Measurements from ENCODE around the gene TFDP2.

Gene TFDP2

DNA sequence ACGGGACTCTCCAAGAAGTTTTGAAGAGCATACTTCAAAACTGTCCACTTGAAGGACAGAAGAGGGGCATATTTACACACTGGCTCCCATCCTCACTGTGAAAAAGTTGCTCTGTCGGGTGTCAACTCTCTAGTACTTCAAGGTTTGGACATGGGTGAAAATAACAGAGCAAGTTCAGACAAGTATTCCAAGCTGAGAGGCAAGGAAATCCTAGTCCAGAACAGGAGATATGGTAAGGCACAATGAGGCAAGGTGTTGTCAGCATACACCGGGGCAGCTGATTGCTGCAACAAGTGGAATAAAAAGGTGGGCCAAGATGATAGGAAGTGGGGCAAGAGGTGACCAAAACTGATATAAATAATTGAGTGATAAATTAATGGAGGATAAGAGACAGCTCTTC, 4.8 kb upstream of the TFDP2 start:
- Histone ChIP-seq H3K36me3 (replicated peaks; ENCODE audit: low read depth, low read length) (no peaks in the 10 kb centered on the region), H3K4me3 (ENCODE audit: low read length) (no peak overlapping the region), H3K79me2 (ENCODE audit: low read length) (no peaks in the 10 kb centered on the region), H3K4me1 (ENCODE audit: low read length) (peaks cover 3% of the 10 kb centered on the region; the same call in 1 of the 2 replicates), H3K9me3 (ENCODE audit: insufficient read depth, low read length) (no peaks in the 10 kb centered on the region), H3K4me2 (ENCODE audit: low read length) (no peak overlapping the region), H3K27ac (ENCODE audit: low read length) (no peak overlapping the region), H2AFZ (ENCODE audit: low read depth, low read length) (no peak overlapping the region), H4K20me1 (ENCODE audit: insufficient read depth, low read length) (no peaks in the 10 kb centered on the region), H3K27me3 (ENCODE audit: low read depth, low read length) (no peaks in the 10 kb centered on the region), H3K9ac (ENCODE audit: low read length) (no peak overlapping the region)
- TF ChIP-seq EZH2phosphoT487 (IDR thresholded peaks at IDR 0.05; ENCODE audit: low read depth), result no peak
- TF ChIP-seq CTCF (IDR thresholded peaks at IDR 0.05; ENCODE audit: low read depth, low read length), result no peak

DNA sequence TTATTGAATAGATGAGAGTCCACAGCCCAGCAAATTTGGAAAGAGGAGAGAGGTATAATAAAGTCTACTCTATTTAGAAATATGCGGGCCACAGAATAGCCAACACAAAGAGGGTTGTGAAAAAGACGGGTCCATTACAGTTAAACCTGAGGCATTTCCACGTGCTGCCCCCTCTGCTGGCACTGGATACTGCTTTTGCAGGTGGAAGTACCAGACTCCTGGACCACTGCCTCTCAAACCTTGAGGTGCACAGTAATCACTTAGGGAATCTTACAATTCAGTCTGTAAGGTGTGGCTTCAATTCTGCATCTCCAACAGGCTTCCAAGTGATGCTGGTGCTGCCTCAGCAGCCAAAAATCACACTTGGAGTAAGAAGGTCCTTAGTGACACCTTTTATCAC, 3.0 kb upstream of the TFDP2 start:
- TF ChIP-seq EZH2phosphoT487 (IDR thresholded peaks at IDR 0.05; ENCODE audit: low read depth) (no peak), CTCF (IDR thresholded peaks at IDR 0.05; ENCODE audit: low read depth, low read length) (peak; percentile 27; the same call in 1 of the 2 replicates)
- Histone ChIP-seq H3K9me3 (ENCODE audit: insufficient read depth, low read length) (no peaks in the 10 kb centered on the region), H3K36me3 (replicated peaks; ENCODE audit: low read depth, low read length) (no peaks in the 10 kb centered on the region), H3K9ac (ENCODE audit: low read length) (no peak overlapping the region), H3K4me3 (ENCODE audit: low read length) (no peak overlapping the region), H3K27me3 (ENCODE audit: low read depth, low read length) (no peaks in the 10 kb centered on the region), H3K27ac (ENCODE audit: low read length) (no peak overlapping the region), H3K4me1 (ENCODE audit: low read length) (peaks cover 10% of the 10 kb centered on the region), H3K79me2 (ENCODE audit: low read length) (no peaks in the 10 kb centered on the region), H2AFZ (ENCODE audit: low read depth, low read length) (no peak overlapping the region), H4K20me1 (ENCODE audit: insufficient read depth, low read length) (no peaks in the 10 kb centered on the region), H3K4me2 (ENCODE audit: low read length) (no peak overlapping the region)

DNA sequence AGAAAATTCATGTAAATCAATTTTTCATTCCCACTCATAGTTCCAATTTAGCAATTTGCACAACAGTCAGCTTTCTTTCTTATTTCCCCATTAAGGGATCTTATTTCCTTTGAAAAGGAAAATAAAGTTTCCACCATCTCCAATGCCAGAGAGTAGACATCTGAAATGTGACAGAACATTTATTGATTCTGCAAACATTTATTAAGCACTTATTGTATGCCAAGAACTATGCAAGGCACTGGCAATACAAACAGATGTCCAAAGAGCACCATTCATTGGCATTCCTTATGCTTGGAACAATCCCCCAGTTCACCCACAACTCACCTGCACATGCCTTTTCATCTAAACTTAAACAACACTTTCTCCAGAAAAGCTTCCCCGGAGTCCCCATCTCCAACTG, 2.5 kb upstream of the TFDP2 start:
- H3K9me3 ChIP-seq (ENCODE audit: insufficient read depth, low read length), result no peaks in the 10 kb centered on the region
- no peak overlapping the region for H3K4me2 ChIP-seq (ENCODE audit: low read length)
- H2AFZ ChIP-seq (ENCODE audit: low read depth, low read length), result no peak overlapping the region
- H3K27ac ChIP-seq (ENCODE audit: low read length), result no peak overlapping the region
- no peaks in the 10 kb centered on the region for H3K27me3 ChIP-seq (ENCODE audit: low read depth, low read length)
- TF ChIP-seq CTCF (IDR thresholded peaks at IDR 0.05; ENCODE audit: low read depth, low read length) (no peak), EZH2phosphoT487 (IDR thresholded peaks at IDR 0.05; ENCODE audit: low read depth) (no peak)
- no peak overlapping the region for H3K4me3 ChIP-seq (ENCODE audit: low read length)
- H3K9ac ChIP-seq (ENCODE audit: low read length), result no peak overlapping the region
- H3K4me1 ChIP-seq (ENCODE audit: low read length), result peaks cover 10% of the 10 kb centered on the region
- no peaks in the 10 kb centered on the region for H4K20me1 ChIP-seq (ENCODE audit: insufficient read depth, low read length)
- H3K36me3 ChIP-seq (replicated peaks; ENCODE audit: low read depth, low read length), result no peaks in the 10 kb centered on the region
- no peaks in the 10 kb centered on the region for H3K79me2 ChIP-seq (ENCODE audit: low read length)

GRCh38 chr3:142151240-142151639, 1.9 kb upstream of the TFDP2 start:
- Histone ChIP-seq H3K4me3 (ENCODE audit: low read length) (no peak overlapping the region), H3K4me2 (ENCODE audit: low read length) (no peak overlapping the region), H3K27ac (ENCODE audit: low read length) (no peak overlapping the region), H2AFZ (ENCODE audit: low read depth, low read length) (no peak overlapping the region), H4K20me1 (ENCODE audit: insufficient read depth, low read length) (no peaks in the 10 kb centered on the region), H3K9ac (ENCODE audit: low read length) (no peak overlapping the region), H3K79me2 (ENCODE audit: low read length) (no peaks in the 10 kb centered on the region), H3K9me3 (ENCODE audit: insufficient read depth, low read length) (no peaks in the 10 kb centered on the region), H3K36me3 (replicated peaks; ENCODE audit: low read depth, low read length) (no peaks in the 10 kb centered on the region), H3K27me3 (ENCODE audit: low read depth, low read length) (no peaks in the 10 kb centered on the region), H3K4me1 (ENCODE audit: low read length) (peaks cover 10% of the 10 kb centered on the region)
- TF ChIP-seq CTCF (IDR thresholded peaks at IDR 0.05; ENCODE audit: low read depth, low read length) (no peak), EZH2phosphoT487 (IDR thresholded peaks at IDR 0.05; ENCODE audit: low read depth) (no peak)

Data from OCI-LY3 (cell line).